GM10266 (cell line): ENCODE measurements around the gene SLC6A18.

ENCODE experiments used
- DNase-seq: peaks from one replicate; pipeline ENCODE4 v3.0.0; 2012; ENCODE audit errors: extremely low spot score
- CTCF ChIP-seq: IDR thresholded peaks from 2 replicates; pipeline ENCODE4 v1.5.1; 2012; ENCODE audit warnings: mild to moderate bottlenecking, low read depth; ENCODE audit not compliant: control insufficient read depth, insufficient read depth; ENCODE audit errors: missing control alignments

SLC6A18 gene

GRCh38 chr5:1240496-1241260 is 15.5 kb downstream of the SLC6A18 start:
- DNase-seq, result no peak
- no peak for TF ChIP-seq CTCF

GRCh38 chr5:1241509-1242080 is 16.4 kb downstream of the SLC6A18 start:
- DNase-seq, result no peak
- no peak for TF ChIP-seq CTCF

GRCh38 chr5:1242733-1243486 is 17.7 kb downstream of the SLC6A18 start:
- TF ChIP-seq CTCF, result no peak
- DNase-seq, result no peak

GRCh38 chr5:1243487-1244130 is 18.4 kb downstream of the SLC6A18 start:
- DNase-seq, result no peak
- TF ChIP-seq CTCF, result no peak

- TF ChIP-seq CTCF, result no peak
- no peak for DNase-seq
These were observed 19.1 kb downstream of the SLC6A18 start for GRCh38 chr5:1244255-1244654.

GRCh38 chr5:1244976-1245375 is 19.8 kb downstream of the SLC6A18 start:
- no peak for DNase-seq
- TF ChIP-seq CTCF, result no peak
